ENCODE results near the gene GK.
"Not testable (repeated sequence)": the region's sequence is repeated elsewhere in the genome, so short reads cannot be mapped to it uniquely, and the experiment has no call there.

GK gene

DNA sequence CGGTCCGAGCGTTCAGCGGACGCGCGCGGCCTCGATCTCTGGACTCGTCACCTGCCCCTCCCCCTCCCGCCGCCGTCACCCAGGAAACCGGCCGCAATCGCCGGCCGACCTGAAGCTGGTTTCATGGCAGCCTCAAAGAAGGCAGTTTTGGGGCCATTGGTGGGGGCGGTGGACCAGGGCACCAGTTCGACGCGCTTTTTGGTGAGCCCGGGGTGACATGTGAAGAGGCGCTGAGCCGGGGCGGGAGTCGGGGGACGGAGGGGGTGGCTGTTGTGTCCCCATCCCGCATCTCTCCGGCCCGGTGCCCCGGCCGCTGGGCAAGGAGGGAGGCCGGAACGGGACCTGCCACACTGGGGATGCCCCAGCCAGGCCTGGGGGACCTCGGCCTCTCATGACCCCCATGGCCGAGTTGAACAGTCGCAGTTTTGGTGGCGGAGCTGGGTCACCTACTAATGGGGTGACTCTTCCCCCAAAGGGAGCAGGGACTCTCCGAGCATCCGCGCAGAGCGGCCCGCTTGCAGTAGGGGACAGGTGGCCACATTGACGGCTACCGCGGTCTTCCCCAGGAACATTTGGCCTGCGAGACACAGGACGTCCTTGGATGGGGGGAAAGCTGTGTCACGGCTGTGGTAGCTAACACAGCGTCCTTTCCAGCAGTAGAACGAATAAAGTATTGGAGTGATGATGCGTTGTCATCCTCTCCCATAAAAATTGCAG is at the start of gene GK:
Gene GK, plus strand, starts transcription at position 9 of the 717 bp plus-strand sequence. Its CDS starts 115 bp downstream, at position 124.
- peak; percentile 3 for DNase-seq

DNA sequence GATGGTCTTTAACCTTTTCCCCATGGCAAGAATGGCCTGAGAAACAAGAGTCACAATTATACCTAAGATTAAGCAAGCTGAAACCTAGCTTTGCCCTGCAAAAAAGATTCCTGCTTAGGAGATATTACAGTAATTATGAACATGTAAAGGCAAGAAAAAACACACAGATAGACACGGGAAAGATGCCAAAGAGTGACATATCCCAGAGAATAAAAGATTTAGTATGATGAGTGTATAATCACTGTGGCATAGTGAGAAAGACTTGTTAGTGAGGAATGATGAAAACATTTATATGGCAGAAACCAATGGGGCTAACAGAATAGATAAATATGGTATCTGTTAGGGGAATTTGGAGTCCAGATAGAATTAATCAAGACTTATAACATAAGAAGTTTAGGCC is 46.1 kb upstream of the GK start:
- DNase-seq: no peak

DNA sequence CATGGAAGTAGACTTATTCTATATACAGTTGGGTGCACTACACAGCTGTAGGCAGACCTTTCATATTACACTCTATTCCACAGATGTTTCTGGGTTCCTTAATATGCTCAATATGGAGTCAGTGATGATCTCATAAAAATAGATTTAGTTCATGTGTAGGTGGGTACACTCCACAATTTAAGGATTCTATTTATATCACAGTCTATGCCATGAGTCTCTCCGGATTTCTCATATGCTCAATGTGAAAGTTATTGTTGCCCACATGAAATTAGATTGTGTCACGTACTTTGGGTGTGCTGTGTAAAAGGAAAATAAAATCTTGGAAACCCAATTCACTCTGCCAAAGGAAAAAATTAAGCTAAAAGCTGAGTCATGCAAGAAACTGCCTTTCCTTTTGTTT is 43.2 kb upstream of the GK start:
- DNase-seq: no peak

DNA sequence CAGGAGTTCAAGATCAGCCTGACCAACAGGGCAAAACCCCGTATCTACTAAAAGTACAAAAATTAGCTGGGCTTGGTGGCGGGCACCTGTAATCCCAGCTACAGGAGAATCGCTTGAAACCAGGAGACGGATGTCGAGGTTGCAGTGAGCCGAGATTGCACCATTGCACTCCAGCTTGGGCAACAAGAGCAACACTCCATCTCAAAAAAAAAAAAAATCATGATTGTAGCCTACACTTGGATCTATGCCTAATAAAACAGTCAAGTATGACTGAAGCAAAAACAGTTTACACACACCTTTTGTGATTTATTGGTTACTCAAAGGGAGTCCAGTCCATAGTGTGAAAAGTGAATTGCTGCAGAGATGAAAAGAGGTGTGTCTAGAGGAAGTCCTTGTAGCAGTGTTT is 41.0 kb upstream of the GK start:
- DNase-seq: no peak

DNA sequence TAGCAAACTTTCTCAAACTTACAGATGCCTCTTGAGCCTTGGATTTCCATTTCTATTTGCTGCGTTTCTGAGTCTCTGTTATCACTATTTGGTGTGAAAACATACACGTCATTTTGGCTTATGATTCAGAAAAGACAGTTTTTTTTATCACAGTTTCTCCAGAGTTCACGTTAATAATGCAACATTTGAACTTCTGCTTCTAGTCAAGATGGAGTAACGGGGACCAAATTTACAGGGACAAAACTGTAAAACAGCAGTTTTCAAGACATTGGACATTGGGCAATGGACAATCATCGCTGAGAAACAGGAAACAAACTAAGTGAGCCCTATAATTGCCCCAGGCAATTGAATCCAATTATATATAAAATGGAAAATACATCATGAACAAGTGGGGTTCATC is 39.5 kb upstream of the GK start:
- no peak for DNase-seq

DNA sequence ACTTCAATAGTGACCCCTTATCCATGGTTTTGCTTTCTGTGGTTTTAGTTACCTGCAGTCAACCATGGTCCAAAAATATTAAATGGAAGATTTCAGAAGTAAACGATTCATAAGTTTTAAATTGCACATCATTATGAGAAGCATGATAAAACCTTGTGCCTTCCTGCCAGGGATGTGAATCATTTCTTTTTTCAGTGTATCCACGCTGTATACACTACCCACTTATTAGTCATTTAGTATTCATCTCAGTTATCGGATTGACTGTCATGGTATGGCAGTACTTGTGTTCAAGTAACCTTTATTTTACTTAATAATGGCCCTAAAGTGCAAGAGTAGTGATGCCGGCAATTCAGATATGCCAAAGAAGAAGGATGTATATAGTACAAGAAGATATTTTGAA is 38.0 kb upstream of the GK start:
- peak; percentile 69 for DNase-seq

DNA sequence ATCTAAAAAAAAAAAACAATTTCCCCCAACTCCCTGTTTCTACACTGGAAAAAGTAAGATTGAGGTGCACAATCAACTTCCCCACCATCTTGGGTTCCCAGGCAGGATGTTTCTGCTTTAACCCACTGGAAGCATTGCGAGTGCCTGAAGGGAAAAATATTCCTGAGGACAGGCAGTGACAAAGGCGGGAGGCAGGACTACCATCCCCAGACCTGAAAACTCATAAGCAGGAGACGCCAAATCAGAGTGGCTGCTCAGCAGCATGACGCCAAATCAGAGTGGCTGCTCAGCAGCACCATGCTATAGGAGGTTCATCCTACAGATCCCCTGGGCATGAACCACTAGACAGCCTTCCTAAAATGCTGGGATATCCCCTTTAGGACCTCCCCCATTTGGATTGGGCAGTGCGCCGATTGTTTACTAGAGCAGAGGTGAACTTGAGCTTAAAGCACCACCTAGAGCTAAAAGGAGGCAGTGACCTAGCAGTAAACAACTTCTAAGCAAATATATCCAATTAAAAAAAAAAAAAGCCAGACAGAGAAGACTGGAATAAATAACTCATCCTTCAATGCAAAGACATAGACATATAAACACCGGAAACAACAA is 35.0 kb upstream of the GK start:
- no peak for DNase-seq

DNA sequence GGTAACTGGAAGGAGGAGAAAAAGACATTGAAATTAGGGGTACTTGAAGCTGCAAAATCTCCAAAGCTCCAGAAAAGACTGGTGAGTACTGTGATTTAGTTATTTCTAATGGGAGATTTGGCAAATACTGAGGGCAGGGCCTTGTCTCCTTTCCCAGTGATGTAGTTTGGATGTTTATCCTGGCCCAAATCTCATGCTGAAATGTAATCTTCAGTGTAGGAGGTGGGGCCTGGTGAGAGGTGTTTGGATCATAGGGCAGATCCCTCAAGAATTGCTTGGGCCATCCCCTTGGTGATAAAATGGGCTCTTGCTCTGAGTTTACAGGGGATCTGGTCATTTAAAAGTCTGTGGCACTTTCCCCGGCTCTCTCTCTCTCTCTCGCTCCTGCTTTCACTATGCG is 33.1 kb upstream of the GK start:
- no peak for DNase-seq

DNA sequence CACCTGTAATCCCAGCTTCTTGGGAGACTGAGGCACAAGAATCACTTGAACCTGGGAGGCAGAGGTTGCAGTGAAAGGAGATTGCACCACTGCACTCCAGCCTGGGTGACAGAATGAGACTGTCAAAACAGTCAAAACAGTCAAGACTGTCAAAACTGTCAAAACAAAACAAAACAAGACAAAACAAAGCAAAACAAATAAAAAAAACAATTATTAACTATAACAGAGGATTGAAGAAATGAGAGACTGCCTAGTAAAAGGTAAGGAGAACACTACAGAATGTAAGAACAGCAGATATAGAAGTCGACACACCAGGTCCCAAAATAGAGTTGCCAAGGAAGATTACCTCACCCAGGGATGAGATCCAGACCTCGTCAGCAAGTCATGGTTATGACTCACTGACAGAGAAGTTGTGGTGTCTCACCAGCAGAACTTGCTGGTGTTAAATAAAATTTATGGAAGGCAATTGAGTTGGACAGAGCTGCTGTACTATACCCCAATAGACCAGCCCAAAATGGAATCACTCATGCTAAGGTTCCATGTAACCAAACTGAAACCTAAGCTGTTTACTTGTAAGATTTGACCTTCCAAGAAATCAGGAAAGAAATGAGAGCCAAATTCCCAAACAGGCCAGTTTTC is 32.1 kb upstream of the GK start:
- DNase-seq: peak; percentile 81

DNA sequence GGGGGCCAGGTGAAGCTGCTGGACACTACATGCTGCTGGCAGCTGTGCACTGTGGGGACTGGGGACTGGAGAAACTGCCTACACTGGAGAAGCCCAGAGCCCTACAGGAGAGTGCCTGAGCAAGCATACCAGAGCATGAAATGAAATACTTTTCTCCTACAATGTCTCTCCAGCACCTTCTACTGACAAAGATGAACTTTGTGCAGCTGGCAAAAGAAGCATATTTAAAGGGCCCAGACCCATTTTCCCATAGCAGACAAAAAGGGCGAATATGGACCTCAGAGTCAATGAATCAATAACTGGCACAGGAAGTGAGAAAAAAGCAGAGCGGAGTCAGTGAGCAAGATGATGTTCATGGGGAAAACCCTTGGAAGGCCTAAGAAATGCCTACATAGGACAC is 30.9 kb upstream of the GK start:
- no peak for DNase-seq

DNA sequence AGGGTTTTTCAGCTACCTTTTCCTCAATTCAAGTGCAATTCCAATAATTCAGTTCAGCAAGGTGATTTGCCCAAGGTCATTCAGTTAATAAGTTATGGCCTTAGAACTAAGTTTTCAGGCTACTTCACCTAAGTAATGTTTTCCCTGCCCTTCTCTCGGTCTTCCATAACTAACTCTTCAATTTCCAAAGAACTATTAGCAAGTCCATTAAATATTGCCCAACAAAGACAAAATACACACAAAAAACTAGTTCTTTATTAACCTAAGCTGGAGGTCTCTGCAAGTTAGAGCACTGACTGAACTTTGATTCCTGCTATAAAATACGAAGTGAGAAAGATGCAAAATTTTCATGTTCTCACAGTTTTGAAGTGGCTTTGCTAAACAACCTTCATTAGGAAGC is 26.8 kb upstream of the GK start:
- no peak for DNase-seq

DNA sequence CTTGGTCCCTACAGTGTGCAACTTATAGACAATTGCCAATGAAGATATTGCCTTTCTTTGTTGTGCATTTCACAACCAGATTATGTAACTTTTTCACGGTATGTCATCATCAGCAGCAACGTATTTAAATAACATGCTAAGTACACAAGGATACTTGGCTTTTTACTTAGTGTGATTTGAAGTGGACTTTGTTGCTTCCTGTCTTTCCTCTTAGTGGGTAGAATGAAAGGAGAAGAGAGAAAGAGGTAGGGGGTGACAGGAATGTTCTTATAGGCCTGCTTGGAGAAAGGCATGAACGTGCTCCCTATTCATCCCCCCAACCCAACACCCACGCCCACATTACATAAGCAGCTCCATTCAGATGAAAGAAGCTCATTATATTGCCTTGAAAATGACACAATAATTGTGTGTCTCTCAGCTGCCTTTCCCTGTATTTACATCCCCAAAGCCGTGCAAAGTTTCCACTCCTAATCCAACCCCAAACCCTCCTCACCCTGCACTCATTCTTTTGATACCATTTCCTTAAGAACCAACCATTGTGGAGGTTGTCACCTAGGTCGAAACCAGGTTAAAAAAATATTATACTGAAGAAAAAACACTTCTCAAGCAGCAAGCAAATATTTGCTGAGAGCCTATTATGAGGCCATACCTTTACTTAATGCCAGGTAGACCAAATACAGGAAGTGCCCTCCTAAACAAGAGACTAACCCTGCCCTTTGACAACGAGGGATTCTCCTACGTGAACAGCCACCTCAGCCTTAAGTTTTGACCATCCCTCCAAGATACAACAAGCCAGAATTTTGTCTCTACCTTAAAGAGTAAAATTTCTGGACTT is 25.2 kb upstream of the GK start:
- no peak for DNase-seq

DNA sequence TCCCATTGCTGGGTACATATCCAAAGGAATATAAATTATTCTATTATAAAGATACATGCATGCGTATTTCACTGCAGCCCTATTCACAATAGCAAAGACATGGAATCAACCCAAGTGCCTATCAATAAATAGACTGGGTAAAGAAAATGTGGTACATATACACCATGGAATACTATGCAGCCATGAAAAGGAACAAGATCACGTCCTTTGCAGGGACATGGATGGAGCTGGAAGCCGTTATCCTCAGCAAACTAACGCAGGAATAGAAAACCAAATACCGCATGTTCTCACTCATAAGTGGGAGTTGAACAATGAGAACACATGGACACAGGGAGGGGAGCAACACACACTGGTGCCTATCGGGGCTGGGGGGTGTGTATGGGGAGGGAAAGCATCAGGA is 19.2 kb upstream of the GK start:
- not testable (repeated sequence) for DNase-seq

DNA sequence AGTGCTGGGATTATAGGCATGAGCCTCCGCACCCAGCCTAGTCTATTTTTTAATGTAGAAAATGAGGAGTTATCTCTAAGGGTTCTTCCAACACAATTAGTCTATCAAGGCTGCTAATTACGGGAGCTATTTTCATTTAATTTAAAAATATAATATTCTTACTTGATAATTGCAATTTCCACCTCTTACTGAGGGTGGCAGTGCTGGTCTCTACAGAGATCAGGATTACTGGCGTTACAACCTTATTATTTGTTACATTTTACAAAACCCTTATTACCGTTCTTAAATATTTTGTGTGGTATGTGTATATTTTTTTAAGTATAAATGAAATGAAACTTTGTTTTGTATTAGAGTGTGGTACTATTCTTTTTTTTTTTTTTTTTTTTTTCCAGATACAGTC is 17.6 kb upstream of the GK start:
- DNase-seq: peak; percentile 11

DNA sequence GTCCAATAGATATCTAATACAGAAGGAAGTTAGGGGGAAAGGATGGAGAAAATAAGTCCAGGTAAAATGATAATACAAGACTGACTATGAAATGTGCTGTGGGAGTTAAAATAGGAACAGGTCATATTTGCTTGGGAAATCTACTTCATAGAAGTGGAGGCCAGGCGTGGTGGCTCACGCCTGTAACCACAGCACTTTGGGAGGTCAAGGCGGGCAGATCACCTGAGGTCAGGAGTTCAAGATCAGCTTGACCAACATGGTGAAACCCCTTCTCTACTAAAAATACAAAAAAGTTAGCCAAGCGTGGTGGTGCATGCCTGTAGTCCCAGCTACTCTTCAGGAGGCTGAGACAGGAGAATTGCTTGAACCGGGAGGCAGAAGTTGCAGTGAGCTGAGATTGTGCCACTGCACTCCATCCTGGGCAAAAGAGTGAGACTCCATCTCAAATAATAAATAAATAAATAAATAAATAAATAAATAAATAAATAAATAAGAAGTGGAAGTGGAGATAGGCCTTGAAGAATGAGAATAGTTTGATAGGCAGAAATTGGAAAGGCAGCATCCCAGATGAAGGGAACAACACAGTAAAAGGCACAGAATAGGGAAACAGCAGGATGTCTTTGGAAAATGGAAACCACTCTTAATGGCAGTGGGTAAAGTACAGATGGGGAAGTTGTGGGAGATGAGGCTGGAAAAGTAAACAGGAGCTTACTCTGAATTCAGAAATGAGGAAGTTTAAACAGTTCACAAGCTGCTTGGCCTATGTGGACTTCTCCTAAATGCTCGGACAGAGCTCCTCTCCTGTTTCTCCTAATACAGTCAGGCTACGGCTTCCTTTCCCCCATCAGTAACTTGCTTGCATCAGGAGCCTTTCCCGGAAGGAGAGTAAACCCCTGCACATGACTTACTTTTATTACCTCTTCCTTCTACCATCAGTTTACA is 15.1 kb upstream of the GK start:
- no peak for DNase-seq

DNA sequence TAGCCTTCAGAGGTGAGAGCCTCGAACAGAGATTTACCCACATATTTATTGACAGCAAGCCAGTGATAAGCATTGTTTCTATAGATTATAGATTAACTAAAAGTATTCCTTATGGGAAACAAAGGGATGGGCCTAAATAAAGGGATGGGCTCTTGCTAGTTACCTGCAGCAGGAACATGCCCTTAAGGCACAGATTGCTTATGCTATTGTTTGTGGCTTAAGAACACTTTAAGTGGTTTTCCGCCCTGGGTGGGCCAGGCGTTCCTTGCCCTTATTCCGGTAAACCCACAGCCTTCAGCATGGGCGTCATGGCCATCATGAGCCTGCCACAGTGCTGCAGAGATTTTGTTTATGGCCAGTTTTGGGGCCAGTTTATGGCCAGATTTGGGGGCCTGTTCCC is 13.5 kb upstream of the GK start:
- not testable (repeated sequence) for DNase-seq

DNA sequence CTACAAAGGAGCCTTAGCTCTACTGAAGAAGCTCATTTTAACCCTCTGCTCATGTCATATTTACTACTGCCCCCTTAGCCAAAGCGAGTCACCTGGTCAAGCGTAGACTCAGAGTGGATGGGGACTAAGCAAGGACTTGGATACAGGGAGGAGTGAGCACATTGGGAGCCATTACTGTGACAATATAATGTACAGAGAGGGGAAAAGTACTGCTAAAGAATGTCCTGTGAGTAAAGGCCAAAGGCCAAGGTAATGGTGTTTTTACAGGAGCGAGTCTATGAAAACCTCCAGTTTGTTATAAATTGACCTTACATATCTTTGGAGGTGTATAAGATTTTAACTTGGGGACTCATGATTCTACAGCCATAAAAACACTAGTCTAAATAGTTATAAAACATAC is 10.6 kb upstream of the GK start:
- no peak for DNase-seq

DNA sequence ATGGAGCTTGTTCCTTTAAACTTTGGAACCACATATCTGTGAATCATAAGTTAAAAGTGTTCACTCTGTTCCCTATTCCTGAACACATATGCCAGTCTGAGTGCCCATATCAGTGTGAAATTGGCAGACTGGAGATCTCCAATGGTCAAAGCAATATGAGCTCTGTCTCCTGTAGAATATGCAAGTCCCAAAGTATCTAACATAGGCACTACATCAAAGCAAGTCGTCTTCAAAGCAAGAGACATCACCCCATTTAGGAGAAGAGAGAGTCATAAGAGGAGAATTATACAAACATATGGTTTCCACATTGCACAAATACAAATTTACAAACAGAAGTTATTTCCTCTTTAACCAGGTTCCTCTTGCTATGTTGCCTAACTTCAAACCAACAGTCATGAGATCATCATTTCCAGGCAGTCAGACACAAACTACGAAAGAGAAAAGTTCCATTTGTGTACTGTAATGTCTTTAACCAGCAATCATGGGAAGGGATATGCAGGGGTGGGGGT is 9.9 kb upstream of the GK start:
- peak; percentile 82 for DNase-seq

DNA sequence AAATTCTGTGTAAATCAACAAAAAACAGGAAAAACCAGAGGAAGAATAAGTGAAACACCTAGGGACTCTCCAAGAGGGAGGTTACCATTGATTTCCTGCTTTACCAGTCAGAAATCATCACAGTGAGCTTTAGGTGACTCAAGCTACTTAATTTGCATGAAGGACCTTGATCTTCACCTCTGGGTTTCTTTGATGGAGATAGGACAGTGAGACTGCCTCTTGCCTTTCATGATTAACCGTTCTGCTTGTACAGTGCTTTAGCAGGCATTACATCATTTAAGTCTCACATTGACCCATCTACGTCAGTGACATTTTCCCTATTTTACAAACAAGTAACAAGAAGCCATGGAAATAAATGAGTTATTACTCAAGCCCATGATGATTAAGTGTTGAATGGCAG is 3.4 kb upstream of the GK start:
- peak; percentile 71 for DNase-seq

DNA sequence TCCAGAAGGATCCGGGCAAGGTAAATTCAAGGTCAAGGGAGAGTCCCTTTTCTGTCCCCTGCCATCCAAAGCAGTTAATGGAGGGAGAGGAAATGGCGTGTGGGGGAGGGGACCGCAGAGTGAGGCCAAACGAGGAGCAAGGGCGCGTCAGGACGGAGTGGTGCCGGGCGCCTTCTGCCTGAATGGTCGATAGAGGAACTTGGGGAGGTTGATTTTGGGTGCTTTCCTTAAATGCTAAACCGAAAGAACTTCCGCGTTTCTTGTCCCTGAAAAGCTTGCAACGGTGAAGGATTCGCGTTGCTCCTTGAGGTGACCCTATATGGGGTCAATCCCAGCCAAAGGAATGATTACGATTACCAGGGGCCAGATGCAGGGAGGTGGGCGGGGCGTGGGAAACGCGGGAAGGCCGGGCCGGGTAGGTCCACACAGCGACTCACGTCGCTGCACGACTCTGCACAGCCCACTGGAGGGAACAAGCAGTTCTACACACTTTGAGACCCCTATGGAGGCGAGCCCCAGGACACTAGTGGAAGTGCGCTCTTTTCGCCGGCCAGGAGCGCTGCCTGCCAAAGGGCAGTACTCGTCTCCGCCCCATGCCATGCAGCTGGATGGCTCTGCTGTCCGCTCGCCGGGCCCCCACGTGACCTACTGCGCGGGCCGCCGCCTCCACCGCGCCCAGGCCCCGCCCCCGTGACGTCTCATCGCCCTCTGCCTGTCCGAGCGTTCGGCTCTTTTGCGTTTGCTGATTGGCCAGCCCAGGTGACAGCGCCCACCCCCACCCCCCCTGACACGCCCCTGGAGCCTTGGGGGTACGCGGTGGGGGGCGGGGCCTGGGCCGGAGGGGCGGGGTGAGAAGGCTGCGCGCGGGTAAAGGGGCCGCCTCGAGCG is 452 bp upstream of the GK start:
- DNase-seq: peak; percentile 89

DNA sequence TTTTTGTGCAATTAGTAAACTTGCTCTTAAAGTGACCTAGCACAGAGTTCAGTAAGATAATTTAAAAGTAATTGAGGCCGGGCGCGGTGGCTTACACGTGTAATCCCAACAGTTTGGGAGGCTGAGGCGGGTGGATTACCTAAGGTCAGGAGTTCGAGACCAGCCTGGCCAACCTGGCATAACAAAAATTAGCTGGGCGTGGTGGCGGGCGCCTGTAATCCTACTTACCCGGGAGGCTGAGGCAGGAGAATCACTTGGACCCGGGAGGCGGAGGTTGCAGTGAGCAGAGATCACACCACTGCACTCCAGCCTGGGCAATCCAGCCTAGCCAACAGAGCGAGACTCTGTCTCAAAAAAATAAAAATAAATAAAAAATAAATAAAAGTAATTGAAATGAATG is 1.2 kb downstream of the GK start:
- not testable (repeated sequence) for DNase-seq

All from HCEC 1CT (cell line).